ENCODE measurements around the gene COL5A1. TPM values are rescaled to one million over a fixed set of nuclear protein-coding genes. Genes with fewer than 3 reads are reported as not detected.
"Not testable (repeated sequence)": the region's sequence is repeated elsewhere in the genome, so short reads cannot be mapped to it uniquely, and the experiment has no call there.

Gene COL5A1
- total RNA-seq, 4 donors from 2014 or later: 4.8 to 16.5 (median 9.4) TPM

DNA sequence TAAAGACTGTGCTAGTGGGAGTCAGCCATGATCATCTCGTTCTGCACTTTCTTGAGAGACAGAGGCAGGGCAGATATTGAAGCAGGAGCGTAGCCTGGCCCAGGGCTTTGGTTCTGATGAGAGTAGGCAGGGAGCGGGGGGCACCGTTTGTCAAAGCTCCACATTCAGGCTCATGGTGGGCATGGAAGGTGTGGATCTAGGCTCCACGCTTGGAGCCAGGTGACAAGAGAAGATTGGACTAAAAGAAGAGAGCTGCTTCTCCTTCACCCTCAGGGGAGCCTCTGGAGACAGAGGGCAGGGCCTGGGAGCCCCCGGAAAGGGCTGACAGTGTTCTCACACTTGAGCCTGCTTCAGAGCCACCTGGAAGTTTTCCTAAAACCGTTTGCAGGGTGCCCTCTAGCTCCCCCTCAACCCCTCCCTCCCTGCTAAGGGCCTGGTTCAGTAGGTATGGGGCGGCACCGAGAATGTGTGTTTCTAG is 214.3 kb downstream of the COL5A1 start:
- 72 to 82% methylated on average over 8 to 9 of the region's 9 CpGs for WGBS, 2 donors
- H3K9me3 ChIP-seq: no peaks in the 10 kb centered on the region
- H3K27me3 ChIP-seq: no peaks in the 10 kb centered on the region
- no peak for TF ChIP-seq POLR2A (IDR thresholded peaks at IDR 0.05)
- TF ChIP-seq, protein P1, sequence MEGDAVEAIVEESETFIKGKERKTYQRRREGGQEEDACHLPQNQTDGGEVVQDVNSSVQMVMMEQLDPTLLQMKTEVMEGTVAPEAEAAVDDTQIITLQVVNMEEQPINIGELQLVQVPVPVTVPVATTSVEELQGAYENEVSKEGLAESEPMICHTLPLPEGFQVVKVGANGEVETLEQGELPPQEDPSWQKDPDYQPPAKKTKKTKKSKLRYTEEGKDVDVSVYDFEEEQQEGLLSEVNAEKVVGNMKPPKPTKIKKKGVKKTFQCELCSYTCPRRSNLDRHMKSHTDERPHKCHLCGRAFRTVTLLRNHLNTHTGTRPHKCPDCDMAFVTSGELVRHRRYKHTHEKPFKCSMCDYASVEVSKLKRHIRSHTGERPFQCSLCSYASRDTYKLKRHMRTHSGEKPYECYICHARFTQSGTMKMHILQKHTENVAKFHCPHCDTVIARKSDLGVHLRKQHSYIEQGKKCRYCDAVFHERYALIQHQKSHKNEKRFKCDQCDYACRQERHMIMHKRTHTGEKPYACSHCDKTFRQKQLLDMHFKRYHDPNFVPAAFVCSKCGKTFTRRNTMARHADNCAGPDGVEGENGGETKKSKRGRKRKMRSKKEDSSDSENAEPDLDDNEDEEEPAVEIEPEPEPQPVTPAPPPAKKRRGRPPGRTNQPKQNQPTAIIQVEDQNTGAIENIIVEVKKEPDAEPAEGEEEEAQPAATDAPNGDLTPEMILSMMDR (IDR thresholded peaks at IDR 0.05): no peak
- H3K36me3 ChIP-seq: no peaks in the 10 kb centered on the region
- no peak overlapping the region for H3K27ac ChIP-seq
- H3K4me1 ChIP-seq: no peaks in the 10 kb centered on the region
- H3K4me3 ChIP-seq (replicated peaks in 1 of 3): no peak overlapping the region
- DNase-seq: no peak
- intact Hi-C loops (cut with DNase I): no loop called here

- intact Hi-C loops (cut with DNase I); H3K4me1 ChIP-seq; DNase-seq; H3K27me3 ChIP-seq; H3K27ac ChIP-seq; H3K9me3 ChIP-seq; H3K4me3 ChIP-seq (replicated peaks in 1 of 3); H3K36me3 ChIP-seq: not testable (repeated sequence)
- 89 to 99% methylated on average over 2 of the region's 2 CpGs for WGBS, 2 donors
Observed at GRCh38 chr9:134857451-134857850, 215.8 kb downstream of the COL5A1 start.

DNA sequence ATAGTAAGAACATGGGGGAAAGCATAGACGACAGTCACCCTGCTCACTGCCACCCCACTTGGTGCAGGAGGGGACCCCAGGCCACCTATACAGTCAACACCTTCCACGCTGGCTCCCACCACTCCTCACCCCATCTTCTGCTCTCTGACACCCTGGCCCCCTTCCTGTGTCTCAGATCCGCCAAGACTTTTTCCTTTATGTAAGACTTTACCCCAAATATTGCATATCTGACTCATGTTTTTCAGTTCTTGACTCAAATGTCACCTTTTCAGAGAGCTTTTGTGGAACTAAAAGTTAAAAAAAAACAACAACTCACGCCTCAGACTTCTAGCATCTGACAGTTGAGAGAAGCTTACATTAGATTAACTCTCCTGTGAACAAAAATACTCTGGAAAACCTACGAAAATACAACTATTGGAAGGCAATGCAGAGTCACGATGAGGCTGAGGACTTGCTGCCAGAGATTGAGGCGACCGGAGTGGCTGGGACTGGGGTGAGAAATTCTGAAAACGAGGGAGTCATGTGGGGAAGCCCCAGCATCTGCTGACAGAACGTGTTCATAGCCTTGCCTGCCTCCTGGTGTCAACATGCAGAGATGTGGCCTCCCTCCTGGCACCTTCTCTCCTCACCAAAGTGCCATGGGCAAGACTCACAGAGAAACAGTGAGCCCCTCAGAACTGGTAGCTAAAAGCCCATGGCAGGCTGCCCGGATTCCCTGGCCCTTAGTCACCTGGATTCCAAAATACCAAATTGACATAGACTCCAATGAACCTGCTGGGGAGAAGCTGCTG is 216.6 kb downstream of the COL5A1 start:
- no peak for TF ChIP-seq POLR2A (IDR thresholded peaks at IDR 0.05)
- TF ChIP-seq, protein P1 (IDR thresholded peaks at IDR 0.05): no peak
- no peak overlapping the region for H3K27ac ChIP-seq
- peak; percentile 22 to 56 for DNase-seq
- no peaks in the 10 kb centered on the region for H3K27me3 ChIP-seq
- WGBS, 2 donors: 65 to 71% methylated on average over 11 of the region's 11 CpGs
- no peaks in the 10 kb centered on the region for H3K36me3 ChIP-seq
- intact Hi-C loops (cut with DNase I): no loop called here
- H3K4me1 ChIP-seq: no peaks in the 10 kb centered on the region
- no peaks in the 10 kb centered on the region for H3K9me3 ChIP-seq
- H3K4me3 ChIP-seq (replicated peaks in 1 of 3): no peak overlapping the region

GRCh38 chr9:134860510-134860909 is 218.9 kb downstream of the COL5A1 start:
- H3K4me3 ChIP-seq (replicated peaks in 1 of 3): no peak overlapping the region
- TF ChIP-seq POLR2A (IDR thresholded peaks at IDR 0.05): no peak
- TF ChIP-seq, protein P1 (IDR thresholded peaks at IDR 0.05): no peak
- no peak for DNase-seq
- no peaks in the 10 kb centered on the region for H3K36me3 ChIP-seq
- 81 to 82% methylated on average over 13 of the region's 13 CpGs for WGBS, 2 donors
- peaks cover 0 to 10% of the 10 kb centered on the region in 2 donors for H3K4me1 ChIP-seq
- no peak overlapping the region for H3K27ac ChIP-seq
- intact Hi-C loops (cut with DNase I): no loop called here
- no peaks in the 10 kb centered on the region for H3K27me3 ChIP-seq
- H3K9me3 ChIP-seq: no peaks in the 10 kb centered on the region

DNA sequence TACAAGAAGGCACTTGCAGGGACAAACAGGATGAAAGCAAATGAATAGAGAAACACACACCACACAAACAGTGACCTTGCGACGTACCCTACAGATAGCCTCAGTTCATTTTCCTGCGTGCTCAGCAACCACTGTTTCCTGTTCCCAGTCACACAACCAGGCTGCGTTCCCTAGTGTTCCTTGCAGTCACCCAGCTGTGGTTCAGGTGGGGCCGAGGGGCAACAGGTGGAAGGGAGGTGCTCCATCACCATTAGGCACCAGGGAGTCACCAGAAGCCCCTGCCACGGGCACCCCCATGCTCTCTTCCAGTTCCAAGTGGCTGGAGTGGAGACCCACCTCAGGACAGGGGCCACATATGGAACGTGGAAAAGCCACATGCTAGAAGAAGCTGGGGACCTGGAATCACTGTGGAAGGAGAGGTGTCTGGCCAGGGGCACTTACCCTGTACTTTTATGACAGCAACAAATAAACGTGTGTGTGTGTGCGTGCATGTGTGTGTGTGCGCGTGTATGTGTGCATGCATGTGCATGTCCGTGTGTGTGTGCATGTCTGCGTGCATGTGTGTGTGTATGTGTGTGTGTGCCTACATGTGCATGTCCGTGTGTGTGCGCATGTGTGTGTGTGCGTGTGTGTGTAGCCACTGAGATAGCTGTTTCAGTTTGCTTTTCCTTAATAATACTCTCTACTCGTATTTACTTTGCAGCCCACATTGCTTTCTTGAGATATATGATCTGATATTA is 220.2 kb downstream of the COL5A1 start:
- 88 to 93% methylated on average over 17 of the region's 17 CpGs for WGBS, 2 donors
- DNase-seq: no peak
- Histone ChIP-seq H3K4me1 (peaks cover 0 to 10% of the 10 kb centered on the region in 2 donors), H3K27ac (no peak overlapping the region), H3K9me3 (no peaks in the 10 kb centered on the region), H3K27me3 (no peaks in the 10 kb centered on the region), H3K36me3 (no peaks in the 10 kb centered on the region), H3K4me3 (replicated peaks in 1 of 3) (no peak overlapping the region)
- intact Hi-C loops (cut with DNase I): no loop called here
- TF ChIP-seq POLR2A (IDR thresholded peaks at IDR 0.05): no peak
- TF ChIP-seq, protein P1 (IDR thresholded peaks at IDR 0.05): no peak
